CD14-positive monocyte (primary cell): Measurements from ENCODE around the gene NDST4. TPM values are rescaled to one million over a fixed set of nuclear protein-coding genes. Genes with fewer than 3 reads are reported as not detected.

ENCODE experiments used
- DNase-seq, 3 donors: peaks; one replicate each; pipeline ENCODE4 v3.0.0-alpha.2; 2011 to 2022
- H2AFZ ChIP-seq: 2 replicates; pipeline ENCODE4 v1.6.0; 2012; ENCODE audit warnings: mild to moderate bottlenecking, low read depth, low read length, inconsistent platforms; ENCODE audit not compliant: insufficient read depth, poor library complexity, severe bottlenecking
- H3K27ac ChIP-seq, 2 donors: 1 replicate in 1 of 2; 2 replicates in 1 of 2; pipeline ENCODE4 v1.5.1; 2012 to 2013; ENCODE audit warnings: low read length in 2 of 2, control low read depth in 1 of 2, inconsistent platforms in 1 of 2, low read depth in 1 of 2, mild to moderate bottlenecking in 1 of 2
- H3K27me3 ChIP-seq, 2 donors: one replicate each; pipeline versions ENCODE4 v1.6.0 to v1.6.1; 2011 to 2013; ENCODE audit warnings: low read length in 2 of 2; ENCODE audit not compliant: control insufficient read depth in 2 of 2, insufficient read depth in 2 of 2
- H3K36me3 ChIP-seq, 2 donors: replicated peaks in 1 of 2; 1 replicate in 1 of 2; 2 replicates in 1 of 2; pipeline versions ENCODE4 v1.5.1 to v1.6.1; 2012 to 2013; ENCODE audit warnings: low read length in 2 of 2, control low read depth in 1 of 2, inconsistent platforms in 1 of 2, mild to moderate bottlenecking in 1 of 2; ENCODE audit not compliant: insufficient read depth in 2 of 2, control insufficient read depth in 1 of 2
- H3K4me1 ChIP-seq, 2 donors: 1 replicate in 1 of 2; 2 replicates in 1 of 2; pipeline versions ENCODE4 v1.5.1 to v1.6.1; 2012 to 2013; ENCODE audit warnings: low read length in 2 of 2, control low read depth in 1 of 2, inconsistent platforms in 1 of 2, mild to moderate bottlenecking in 1 of 2, moderate library complexity in 1 of 2; ENCODE audit not compliant: insufficient read depth in 2 of 2, control insufficient read depth in 1 of 2
- H3K4me2 ChIP-seq: replicated peaks from 2 replicates; pipeline ENCODE3; 2012; ENCODE audit warnings: low read length, moderate library complexity, mild to moderate bottlenecking; ENCODE audit not compliant: poor library complexity, severe bottlenecking; ENCODE audit errors: extremely low read depth
- H3K4me3 ChIP-seq, 3 experiments: fragments of 200-600 bp in 1 of 3; sonication (generic) in 1 of 3; replicated peaks in 1 of 3; 1 replicate in 2 of 3; 2 replicates in 1 of 3; pipeline ENCODE4 v1.5.1; 2011 to 2013; ENCODE audit warnings: low read length in 3 of 3, mild to moderate bottlenecking in 3 of 3, control low read depth in 2 of 3, low read depth in 2 of 3, inconsistent platforms in 1 of 3, moderate library complexity in 1 of 3
- H3K79me2 ChIP-seq: 2 replicates; pipeline ENCODE4 v1.6.0; 2012; ENCODE audit warnings: mild to moderate bottlenecking, control low read depth, inconsistent platforms, low read length, moderate library complexity; ENCODE audit not compliant: insufficient read depth
- H3K9ac ChIP-seq: 2 replicates; pipeline ENCODE4 v1.6.0; 2017; ENCODE audit warnings: low read length, mild to moderate bottlenecking; ENCODE audit not compliant: insufficient read depth, poor library complexity, severe bottlenecking
- H3K9me3 ChIP-seq, 2 donors: replicated peaks in 1 of 2; 1 replicate in 1 of 2; 2 replicates in 1 of 2; pipeline versions ENCODE4 v1.5.1 to v1.6.1; 2012 to 2013; ENCODE audit warnings: low read length in 2 of 2, control low read depth in 1 of 2; ENCODE audit not compliant: control insufficient read depth in 1 of 2, insufficient read depth in 1 of 2
- H4K20me1 ChIP-seq: 2 replicates; pipeline ENCODE4 v1.6.0; 2012; ENCODE audit warnings: mild to moderate bottlenecking, low read length, control low read depth, moderate library complexity; ENCODE audit not compliant: insufficient read depth
- H3K27ac Mint-ChIP-seq, 7 donors: one replicate each; pipeline ENCODE4 v1.8.0; 2020; ENCODE audit warnings: mild to moderate bottlenecking in 7 of 7, mixed read lengths in 7 of 7, moderate library complexity in 6 of 7, inconsistent platforms in 2 of 7
- H3K27me3 Mint-ChIP-seq, 3 donors: one replicate each; pipeline ENCODE4 v1.8.0; 2021 to 2022; ENCODE audit warnings: low read depth in 3 of 3, mild to moderate bottlenecking in 3 of 3, mixed read lengths in 3 of 3, moderate library complexity in 3 of 3, inconsistent platforms in 1 of 3
- H3K36me3 Mint-ChIP-seq, 2 donors: one replicate each; pipeline ENCODE4 v1.8.0; 2020; ENCODE audit warnings: mixed read lengths in 2 of 2, inconsistent platforms in 1 of 2, mild to moderate bottlenecking in 1 of 2
- H3K4me1 Mint-ChIP-seq: one replicate; pipeline ENCODE4 v1.8.0; 2020; ENCODE audit warnings: mild to moderate bottlenecking, mixed read lengths
- H3K4me3 Mint-ChIP-seq, 2 donors: one replicate each; pipeline ENCODE4 v1.8.0; 2020; ENCODE audit warnings: mild to moderate bottlenecking in 2 of 2, mixed read lengths in 2 of 2, moderate library complexity in 1 of 2
- H3K9me3 Mint-ChIP-seq, 7 donors: one replicate each; pipeline ENCODE4 v1.8.0; 2020 to 2022; ENCODE audit warnings: mixed read lengths in 7 of 7, mild to moderate bottlenecking in 6 of 7, moderate library complexity in 6 of 7, inconsistent platforms in 2 of 7
- WGBS: methylation state at CpG from one replicate; pipeline ENCODE4 v1.1.5; 2013; ENCODE audit warnings: missing lambda C conversion rate; ENCODE audit not compliant: insufficient coverage; 5-methylcytosine and 5-hydroxymethylcytosine counted together
- intact Hi-C, 2 donors: fragments of 100-400 bp; cut with micrococcal nuclease; formaldehyde crosslinking; loops; one replicate each; pipeline versions ENCODE4 v1.15.0 to v1.15.1; 2023
- polyA plus RNA-seq, 3 donors: library from polyadenylated mRNA; depleted of rRNA in 1 of 3; unstranded in 2 of 3; stranded (reverse) in 1 of 3; fragments of 300-500 nt in 2 of 3; fragments of >200 nt in 1 of 3; fragmentation: Illumina TruSeq in 2 of 3; gene quantifications; 1 replicate in 2 of 3; 2 replicates in 1 of 3; pipeline ENCODE4 v1.2.3, GENCODE V29; 2012 to 2021
- TF ChIP-seq, protein P1 (sequence below): fragments of 200-600 bp; IDR thresholded peaks from one replicate; pipeline ENCODE4 v1.8.0; 2022; ENCODE audit warnings: antibody characterized with exemption, mild to moderate bottlenecking

NDST4 gene
- polyA plus RNA-seq, 3 donors, result not detected

DNA sequence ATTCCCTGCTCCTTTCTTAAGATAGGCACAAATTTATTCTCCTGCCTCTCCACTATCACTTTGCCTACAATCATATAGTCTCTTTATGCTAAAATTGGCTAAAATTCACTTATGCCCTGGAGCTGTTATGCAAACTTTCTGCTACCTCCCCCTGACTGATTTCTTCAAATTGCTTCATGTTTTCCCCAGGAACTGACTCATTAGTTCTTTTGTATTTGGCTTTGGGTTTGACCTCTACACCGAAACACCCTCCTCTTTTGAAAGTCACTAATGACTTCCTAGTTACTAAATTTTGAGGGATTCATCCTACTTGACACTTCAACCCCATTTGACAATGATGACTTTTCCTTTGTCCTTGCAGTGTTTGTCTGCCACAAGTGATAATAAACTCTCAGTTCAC, 222.6 kb downstream of the NDST4 start:
- Histone ChIP-seq H3K27ac (no peak overlapping the region), H3K4me1 (no peaks in the 10 kb centered on the region), H3K4me2 (no peak overlapping the region), H4K20me1 (no peaks in the 10 kb centered on the region), H2AFZ (no peak overlapping the region), H3K27me3 (no peaks in the 10 kb centered on the region), H3K36me3 (no peaks in the 10 kb centered on the region), H3K4me3 (no peak overlapping the region), H3K9ac (no peak overlapping the region), H3K79me2 (no peaks in the 10 kb centered on the region), H3K9me3 (no peaks in the 10 kb centered on the region)
- TF ChIP-seq, protein P1, sequence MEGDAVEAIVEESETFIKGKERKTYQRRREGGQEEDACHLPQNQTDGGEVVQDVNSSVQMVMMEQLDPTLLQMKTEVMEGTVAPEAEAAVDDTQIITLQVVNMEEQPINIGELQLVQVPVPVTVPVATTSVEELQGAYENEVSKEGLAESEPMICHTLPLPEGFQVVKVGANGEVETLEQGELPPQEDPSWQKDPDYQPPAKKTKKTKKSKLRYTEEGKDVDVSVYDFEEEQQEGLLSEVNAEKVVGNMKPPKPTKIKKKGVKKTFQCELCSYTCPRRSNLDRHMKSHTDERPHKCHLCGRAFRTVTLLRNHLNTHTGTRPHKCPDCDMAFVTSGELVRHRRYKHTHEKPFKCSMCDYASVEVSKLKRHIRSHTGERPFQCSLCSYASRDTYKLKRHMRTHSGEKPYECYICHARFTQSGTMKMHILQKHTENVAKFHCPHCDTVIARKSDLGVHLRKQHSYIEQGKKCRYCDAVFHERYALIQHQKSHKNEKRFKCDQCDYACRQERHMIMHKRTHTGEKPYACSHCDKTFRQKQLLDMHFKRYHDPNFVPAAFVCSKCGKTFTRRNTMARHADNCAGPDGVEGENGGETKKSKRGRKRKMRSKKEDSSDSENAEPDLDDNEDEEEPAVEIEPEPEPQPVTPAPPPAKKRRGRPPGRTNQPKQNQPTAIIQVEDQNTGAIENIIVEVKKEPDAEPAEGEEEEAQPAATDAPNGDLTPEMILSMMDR, result no peak
- Mint-ChIP-seq H3K9me3 (peaks cover 0 to 6% (median 0%) of the 10 kb centered on the region in 7 donors), H3K4me1 (no peaks in the 10 kb centered on the region), H3K4me3 (no peak overlapping the region), H3K27ac (no peak overlapping the region), H3K36me3 (no peaks in the 10 kb centered on the region), H3K27me3 (no peaks in the 10 kb centered on the region)
- WGBS, result no CpG with 5 or more reads among the region's 1 CpG
- intact Hi-C loops, result no loop called here
- DNase-seq, result no peak

DNA sequence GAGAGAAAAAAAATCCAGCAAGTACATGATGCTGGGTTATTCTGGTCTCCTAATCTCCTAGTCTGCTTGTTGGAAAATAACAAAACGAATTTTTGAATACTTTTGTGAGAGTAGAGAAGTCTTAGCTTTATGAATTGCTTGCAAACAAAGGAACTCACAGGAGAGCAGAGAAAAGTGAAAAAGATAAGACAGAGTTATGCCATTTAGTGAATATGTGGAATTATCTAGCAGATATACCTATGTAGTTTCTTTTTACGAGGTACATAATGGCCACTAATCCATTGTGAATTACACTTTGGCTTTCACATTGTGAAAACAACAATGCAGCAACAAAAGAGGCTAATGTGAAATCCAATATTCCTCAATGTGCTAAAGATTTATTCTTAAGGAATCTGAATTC, 226.7 kb downstream of the NDST4 start:
- no peak overlapping the region for H3K4me3 Mint-ChIP-seq
- H3K4me3 ChIP-seq, result no peak overlapping the region
- no peaks in the 10 kb centered on the region for H4K20me1 ChIP-seq
- H3K36me3 Mint-ChIP-seq, result no peaks in the 10 kb centered on the region
- TF ChIP-seq, protein P1, result no peak
- no peak overlapping the region for H3K4me2 ChIP-seq
- H3K4me1 Mint-ChIP-seq, result no peaks in the 10 kb centered on the region
- no peaks in the 10 kb centered on the region for H3K4me1 ChIP-seq
- H2AFZ ChIP-seq, result no peak overlapping the region
- no peak overlapping the region for H3K27ac Mint-ChIP-seq
- no peaks in the 10 kb centered on the region for H3K27me3 ChIP-seq
- H3K27me3 Mint-ChIP-seq, result no peaks in the 10 kb centered on the region
- DNase-seq, result no peak
- H3K9me3 Mint-ChIP-seq, result no peaks in the 10 kb centered on the region
- no peaks in the 10 kb centered on the region for H3K36me3 ChIP-seq
- no peak overlapping the region for H3K27ac ChIP-seq
- no peak overlapping the region for H3K9ac ChIP-seq
- intact Hi-C loops, result no loop called here
- no peaks in the 10 kb centered on the region for H3K79me2 ChIP-seq
- WGBS, result 67% methylated on average over 1 of the region's 2 CpGs
- H3K9me3 ChIP-seq, result no peaks in the 10 kb centered on the region
